Measurements from ENCODE around the gene KLF12. TPM values are rescaled to one million over a fixed set of nuclear protein-coding genes. Genes with fewer than 3 reads are reported as not detected.

The KLF12 gene
- total RNA-seq, 2 experiments from 2014 or later: 19.4 to 19.9 TPM

- H3K4me1 Mint-ChIP-seq (ENCODE audit: low read depth): peaks cover 66% of the 10 kb centered on the region
- no peak overlapping the region for H3K27ac Mint-ChIP-seq
These were observed 40.5 kb downstream of the KLF12 start for GRCh38 chr13:74093691-74094090.

GRCh38 chr13:74092711-74093110 is 41.5 kb downstream of the KLF12 start:
- intact Hi-C loops (cut with micrococcal nuclease): no loop called here
- Mint-ChIP-seq H3K9me3 (no peaks in the 10 kb centered on the region), H3K4me3 (peak overlapping the region; percentile 38), H3K36me3 (ENCODE audit: low read depth) (peaks cover 1% of the 10 kb centered on the region), H3K27ac (peak overlapping the region; percentile 31), H3K4me1 (ENCODE audit: low read depth) (peaks cover 72% of the 10 kb centered on the region), H3K27me3 (ENCODE audit: low read depth) (no peaks in the 10 kb centered on the region)
- DNase-seq: no peak
- CTCF ChIA-PET: interaction anchor here (0.7 kb wide), 1 partner anchor 175 kb away, joined by 5 read pairs; no protein-coding TSS in a partner anchor

More at GRCh38 chr13:74093691-74094090, 40.5 kb downstream of the KLF12 start:
- Mint-ChIP-seq H3K4me3 (no peak overlapping the region), H3K27me3 (ENCODE audit: low read depth) (no peaks in the 10 kb centered on the region), H3K9me3 (no peaks in the 10 kb centered on the region), H3K36me3 (ENCODE audit: low read depth) (no peaks in the 10 kb centered on the region)
- DNase-seq: no peak
- intact Hi-C loops (cut with micrococcal nuclease): no loop called here
- CTCF ChIA-PET: interaction anchor here (0.6 to 1.2 kb wide), 3 partner anchors 20 to 193 kb away, joined by 3 to 4 read pairs (median 3); no protein-coding TSS in a partner anchor

GRCh38 chr13:74090869-74091605 is 43.2 kb downstream of the KLF12 start:
- no peaks in the 10 kb centered on the region for H3K9me3 Mint-ChIP-seq
- H3K36me3 Mint-ChIP-seq (ENCODE audit: low read depth): peaks cover 1% of the 10 kb centered on the region
- CTCF ChIA-PET: interaction anchor here (0.6 to 0.9 kb wide), 3 partner anchors 22 to 127 kb away, joined by 3 read pairs; no protein-coding TSS in a partner anchor
- no peak for DNase-seq
- intact Hi-C loops (cut with micrococcal nuclease): loop anchor here (2.0 kb wide), 1 partner anchor 64 kb away; no protein-coding TSS in a partner anchor
- peak overlapping the region; percentile 56 for H3K27ac Mint-ChIP-seq
- peak overlapping the region; percentile 35 for H3K4me3 Mint-ChIP-seq
- no peaks in the 10 kb centered on the region for H3K27me3 Mint-ChIP-seq (ENCODE audit: low read depth)
- H3K4me1 Mint-ChIP-seq (ENCODE audit: low read depth): peaks cover 66% of the 10 kb centered on the region

- Mint-ChIP-seq H3K4me3 (no peak overlapping the region), H3K36me3 (ENCODE audit: low read depth) (peaks cover 1% of the 10 kb centered on the region)
These were observed 43.8 kb downstream of the KLF12 start for GRCh38 chr13:74090397-74090796.

GRCh38 chr13:74087357-74087756 is 46.8 kb downstream of the KLF12 start:
- H3K36me3 Mint-ChIP-seq (ENCODE audit: low read depth): peaks cover 5% of the 10 kb centered on the region
- H3K4me1 Mint-ChIP-seq (ENCODE audit: low read depth): peaks cover 75% of the 10 kb centered on the region
- no peaks in the 10 kb centered on the region for H3K9me3 Mint-ChIP-seq
- no peak overlapping the region for H3K27ac Mint-ChIP-seq
- DNase-seq: no peak
- intact Hi-C loops (cut with micrococcal nuclease): no loop called here
- H3K4me3 Mint-ChIP-seq: no peak overlapping the region
- CTCF ChIA-PET: interaction anchor here (0.6 to 2.1 kb wide), 4 partner anchors 10 to 374 kb away, joined by 3 to 5 read pairs (median 3); no protein-coding TSS in a partner anchor
- no peaks in the 10 kb centered on the region for H3K27me3 Mint-ChIP-seq (ENCODE audit: low read depth)

More at GRCh38 chr13:74090397-74090796, 43.8 kb downstream of the KLF12 start:
- DNase-seq: no peak
- Mint-ChIP-seq H3K4me1 (ENCODE audit: low read depth) (peaks cover 62% of the 10 kb centered on the region), H3K9me3 (no peaks in the 10 kb centered on the region), H3K27me3 (ENCODE audit: low read depth) (no peaks in the 10 kb centered on the region), H3K27ac (peak overlapping the region; percentile 1)
- intact Hi-C loops (cut with micrococcal nuclease): loop anchor here (2.0 kb wide), 1 partner anchor 64 kb away; no protein-coding TSS in a partner anchor
- CTCF ChIA-PET: interaction anchor here (0.6 to 0.9 kb wide), 2 partner anchors 23 to 52 kb away, joined by 3 read pairs; no protein-coding TSS in a partner anchor

Data from activated naive CD4-positive, alpha-beta T cell treated with anti-CD3 and anti-CD28 coated beads for 36 hours (primary cell).